Right lobe of liver (tissue), 4 donors: ENCODE data around the gene XKR8.

Source experiments
- POLR2A ChIP-seq: fragments of 450-650 bp; IDR thresholded peaks from one replicate; pipeline ENCODE4 v1.6.1; 2017; ENCODE audit warnings: antibody characterized with exemption, mild to moderate bottlenecking
- TF ChIP-seq, protein P1 (sequence below), 4 donors: fragments of 200-600 bp in 3 of 4; fragments of 450-650 bp in 1 of 4; IDR thresholded peaks; one replicate each; pipeline versions ENCODE4 v1.5.1 to v1.8.0; 2016 to 2022; ENCODE audit warnings: antibody characterized with exemption in 4 of 4, mild to moderate bottlenecking in 2 of 4
- donor health status: DM: no; HTN: no; CAD: no.
- donor health status: DM: no; HTN: no; CAD: no.
- donor health status: DM: no; HTN: yes; CAD: no.

GRCh38 chr1:27928216-27928954, 31.4 kb upstream of the XKR8 start:
- no peak for TF ChIP-seq POLR2A
- TF ChIP-seq, protein P1, sequence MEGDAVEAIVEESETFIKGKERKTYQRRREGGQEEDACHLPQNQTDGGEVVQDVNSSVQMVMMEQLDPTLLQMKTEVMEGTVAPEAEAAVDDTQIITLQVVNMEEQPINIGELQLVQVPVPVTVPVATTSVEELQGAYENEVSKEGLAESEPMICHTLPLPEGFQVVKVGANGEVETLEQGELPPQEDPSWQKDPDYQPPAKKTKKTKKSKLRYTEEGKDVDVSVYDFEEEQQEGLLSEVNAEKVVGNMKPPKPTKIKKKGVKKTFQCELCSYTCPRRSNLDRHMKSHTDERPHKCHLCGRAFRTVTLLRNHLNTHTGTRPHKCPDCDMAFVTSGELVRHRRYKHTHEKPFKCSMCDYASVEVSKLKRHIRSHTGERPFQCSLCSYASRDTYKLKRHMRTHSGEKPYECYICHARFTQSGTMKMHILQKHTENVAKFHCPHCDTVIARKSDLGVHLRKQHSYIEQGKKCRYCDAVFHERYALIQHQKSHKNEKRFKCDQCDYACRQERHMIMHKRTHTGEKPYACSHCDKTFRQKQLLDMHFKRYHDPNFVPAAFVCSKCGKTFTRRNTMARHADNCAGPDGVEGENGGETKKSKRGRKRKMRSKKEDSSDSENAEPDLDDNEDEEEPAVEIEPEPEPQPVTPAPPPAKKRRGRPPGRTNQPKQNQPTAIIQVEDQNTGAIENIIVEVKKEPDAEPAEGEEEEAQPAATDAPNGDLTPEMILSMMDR (IDR thresholded peaks at IDR 0.05) = no peak
